ENCODE measurements around the gene MYO9B.

MYO9B gene

DNA sequence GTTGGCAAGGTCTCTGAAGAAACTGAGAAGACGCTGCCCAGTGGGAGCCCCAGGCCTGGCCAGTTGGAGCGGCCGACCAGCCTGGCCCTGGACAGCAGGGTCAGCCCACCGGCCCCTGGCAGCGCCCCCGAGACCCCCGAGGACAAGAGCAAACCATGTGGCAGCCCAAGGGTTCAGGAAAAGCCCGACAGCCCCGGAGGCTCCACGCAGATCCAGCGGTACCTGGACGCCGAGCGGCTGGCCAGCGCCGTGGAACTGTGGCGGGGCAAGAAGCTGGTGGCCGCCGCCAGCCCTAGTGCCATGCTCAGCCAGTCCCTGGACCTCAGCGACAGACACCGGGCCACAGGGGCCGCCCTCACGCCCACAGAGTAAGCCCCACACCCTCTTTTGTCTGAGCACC lies 119.5 kb downstream of the MYO9B start:
- TF ChIP-seq CTCF (IDR thresholded peaks at IDR 0.05; ENCODE audit: low read depth, low read length), result no peak
- DNase-seq (ENCODE audit: low read depth, low spot score), result no peak
- H3K4me3 ChIP-seq (ENCODE audit: low read depth, low read length), result no peak overlapping the region
- in situ Hi-C loops (cut with HindIII; ENCODE audit: low sequenced_read_pairs), result no loop called here

- no peak for DNase-seq (ENCODE audit: low read depth, low spot score)
- in situ Hi-C loops (cut with HindIII; ENCODE audit: low sequenced_read_pairs), result no loop called here
- no peak for TF ChIP-seq CTCF (IDR thresholded peaks at IDR 0.05; ENCODE audit: low read depth, low read length)
- H3K4me3 ChIP-seq (ENCODE audit: low read depth, low read length), result no peak overlapping the region
Measured at GRCh38 chr19:17196610-17197009, 121.0 kb downstream of the MYO9B start.

DNA sequence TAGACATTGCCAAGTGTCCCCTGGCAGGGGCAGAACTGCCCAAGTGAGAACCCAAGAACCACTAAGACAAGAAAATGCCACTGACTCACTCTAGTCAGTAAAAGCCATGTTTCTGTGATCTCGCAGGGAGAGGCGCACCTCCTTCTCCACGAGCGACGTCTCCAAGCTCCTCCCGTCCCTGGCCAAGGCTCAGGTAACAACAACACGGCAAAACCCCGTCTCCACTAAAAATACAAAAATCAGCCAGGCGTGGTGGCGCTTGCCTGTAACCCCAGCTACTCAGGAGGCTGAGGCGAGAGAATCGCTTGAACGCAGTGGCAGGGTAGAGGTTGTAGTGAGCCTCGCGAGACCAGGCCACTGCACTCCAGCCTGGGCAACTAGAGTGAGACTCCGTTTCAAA lies 122.1 kb downstream of the MYO9B start:
- TF ChIP-seq CTCF (IDR thresholded peaks at IDR 0.05; ENCODE audit: low read depth, low read length), result no peak
- in situ Hi-C loops (cut with HindIII; ENCODE audit: low sequenced_read_pairs), result no loop called here

GRCh38 chr19:17200408-17201079 lies 125.0 kb downstream of the MYO9B start:
- no peak for DNase-seq (ENCODE audit: low read depth, low spot score)
- H3K4me3 ChIP-seq (ENCODE audit: low read depth, low read length), result no peak overlapping the region
- TF ChIP-seq CTCF (IDR thresholded peaks at IDR 0.05; ENCODE audit: low read depth, low read length), result no peak
- in situ Hi-C loops (cut with HindIII; ENCODE audit: low sequenced_read_pairs), result no loop called here

More for the DNA sequence above, 122.1 kb downstream of the MYO9B start:
- no peak for DNase-seq (ENCODE audit: low read depth, low spot score)
- no peak overlapping the region for H3K4me3 ChIP-seq (ENCODE audit: low read depth, low read length)

DNA sequence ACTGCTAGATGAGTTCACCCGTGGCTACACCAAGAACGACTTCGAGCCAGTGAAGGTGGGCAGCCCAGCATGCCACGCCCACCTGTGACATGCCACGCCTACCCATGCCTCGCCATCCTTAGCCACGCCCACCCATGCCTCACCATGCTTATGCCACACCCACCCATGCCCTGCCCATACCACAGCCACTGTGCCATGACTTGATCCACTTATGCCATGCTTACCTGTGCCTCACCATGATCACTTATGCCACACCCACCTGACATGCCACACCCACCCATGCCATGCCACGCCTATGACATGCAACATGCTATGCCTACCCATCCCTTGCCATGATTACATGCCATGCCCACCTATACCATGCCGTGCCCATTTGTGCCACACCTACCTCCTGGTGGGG lies 126.7 kb downstream of the MYO9B start:
- in situ Hi-C loops (cut with HindIII; ENCODE audit: low sequenced_read_pairs), result no loop called here
- TF ChIP-seq CTCF (IDR thresholded peaks at IDR 0.05; ENCODE audit: low read depth, low read length), result no peak
- no peak overlapping the region for H3K4me3 ChIP-seq (ENCODE audit: low read depth, low read length)
- DNase-seq (ENCODE audit: low read depth, low spot score), result no peak

GRCh38 chr19:17202713-17203112 lies 127.1 kb downstream of the MYO9B start:
- TF ChIP-seq CTCF (IDR thresholded peaks at IDR 0.05; ENCODE audit: low read depth, low read length), result no peak
- in situ Hi-C loops (cut with HindIII; ENCODE audit: low sequenced_read_pairs), result no loop called here
- H3K4me3 ChIP-seq (ENCODE audit: low read depth, low read length), result no peak overlapping the region
- no peak for DNase-seq (ENCODE audit: low read depth, low spot score)
